Heart left ventricle (tissue), 13 donors: ENCODE results near the gene ALG13.

ENCODE experiments used
- CTCF ChIP-seq, 12 donors: fragments of 200-600 bp; sonication (generic) in 4 of 12; IDR thresholded peaks; one replicate each; pipeline versions ENCODE4 v1.5.0 to v1.8.0; 2018 to 2022; ENCODE audit warnings: antibody characterized with exemption in 12 of 12, mild to moderate bottlenecking in 5 of 12
- POLR2A ChIP-seq, 2 donors: fragments of 450-650 bp; IDR thresholded peaks; one replicate each; pipeline ENCODE4 v1.6.1; 2017; ENCODE audit warnings: antibody characterized with exemption in 2 of 2, mild to moderate bottlenecking in 2 of 2, moderate library complexity in 2 of 2
- donor health status: ischemic (EF 13 %, LVEDD 7.1; RV severe dilation, severe dysfunction).
- donor health status: DM: no; HTN: yes; CAD: no.
- donor health status: DM: no; HTN: no; CAD: no.
- donor health status: ischemic (EF 25% LVEDD 6.9; RV normal size, moderate dysfunction).
- donor health status: ischemic (EF 25% LVEDD 5.7; RV mildly dilated, moderate dysfunction).
- donor health status: ischemic (EF 35%, LVEDD 5.7; RV mildly dilated, moderate dysfunction).
- donor health status: nonischemic (EF 11% LVEDD 7.7; RV severe dilation, severe dysfunction).
- donor health status: DM: yes; HTN: yes; CAD: no.
- donor health status: PGD.
- donor health status: ischemic (EF 29% LVEDD 5.4; RV normal size, mild dysfunction).
- donor health status: nonischemic (EF 23%, LVEDD 6.1; RV moderate dilation, normal function).

DNA sequence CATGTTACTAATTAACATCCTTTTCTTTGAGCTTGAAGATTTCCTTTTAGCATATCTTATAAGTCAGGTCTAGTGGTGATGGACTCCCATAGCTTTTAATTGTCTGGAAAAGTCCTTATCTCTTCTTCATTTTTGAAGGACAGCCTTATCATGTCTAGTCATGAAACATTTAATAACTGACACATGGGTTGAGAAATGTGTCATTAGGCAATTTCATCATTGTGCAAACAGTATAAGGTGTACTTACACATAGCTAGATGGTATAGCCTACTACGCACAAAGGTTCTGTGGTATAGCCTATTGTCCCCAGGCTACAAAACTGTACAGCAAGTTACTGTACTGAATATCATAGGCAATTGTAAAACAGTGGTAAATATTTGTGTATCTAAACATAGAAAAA is 34.5 kb upstream of the ALG13 start:
- no peak for TF ChIP-seq CTCF (IDR thresholded peaks at IDR 0.05)
- TF ChIP-seq POLR2A (IDR thresholded peaks at IDR 0.05): no peak
